ENCODE measurements around the gene FBXW5. TPM values are rescaled to one million over a fixed set of nuclear protein-coding genes. Genes with fewer than 3 reads are reported as not detected.

FBXW5 gene
- total and polyA plus RNA-seq, 2 donors (not counting 3 experiments of a cell fraction or from before 2014, with no cell fraction given): 97.3 to 151 TPM

- Histone ChIP-seq H3K36me3 (ENCODE audit: control insufficient read depth in 2 of 2, extremely low read depth in 1 of 2, insufficient read depth in 2 of 2, low read length in 2 of 2) (peaks cover 2 to 13% of the 10 kb centered on the region in 2 experiments), H2AFZ (ENCODE audit: low read depth, low read length) (no peak overlapping the region), H3K4me3 (replicated peaks in 1 of 3; ENCODE audit: insufficient read depth in 1 of 3, low read depth in 1 of 3, low read length in 3 of 3) (no peak overlapping the region), H4K20me1 (replicated peaks; ENCODE audit: control insufficient read depth, extremely low read depth, insufficient read depth, low read length) (no peaks in the 10 kb centered on the region), H3K9ac (replicated peaks; ENCODE audit: extremely low read depth, insufficient read depth, low read length) (no peak overlapping the region), H3K27ac (ENCODE audit: insufficient read depth, low read depth, low read length) (no peak overlapping the region), H3K9me3 (replicated peaks; ENCODE audit: control insufficient read depth, insufficient read depth, low read length) (no peaks in the 10 kb centered on the region), H3K4me1 (ENCODE audit: control insufficient read depth, extremely low read depth, insufficient read depth, low read length) (peaks cover 14% of the 10 kb centered on the region), H3K9me1 (replicated peaks; ENCODE audit: control insufficient read depth, extremely low read depth, insufficient read depth, low read length) (no peaks in the 10 kb centered on the region), H3K27me3 (ENCODE audit: control insufficient read depth in 2 of 2, insufficient read depth in 2 of 2, low read length in 2 of 2) (no peaks in the 10 kb centered on the region), H3K4me2 (ENCODE audit: insufficient read depth, low read length) (no peak overlapping the region), H3K79me2 (ENCODE audit: control insufficient read depth, insufficient read depth, low read length) (peaks cover 26% of the 10 kb centered on the region)
- TF ChIP-seq MAX (IDR thresholded peaks at IDR 0.05; ENCODE audit: insufficient read depth, insufficient read length): no peak
- no peak for TF ChIP-seq POLR2A (IDR thresholded peaks at IDR 0.05; ENCODE audit: low read depth, low read length)
- TF ChIP-seq GATA2 (IDR thresholded peaks at IDR 0.05; ENCODE audit: insufficient read depth, insufficient read length, low read depth, low read length): no peak
- TF ChIP-seq FOS (IDR thresholded peaks at IDR 0.05; ENCODE audit: borderline replicate concordance, insufficient read depth, low read length): no peak
- no peak for TF ChIP-seq JUN (IDR thresholded peaks at IDR 0.05; ENCODE audit: borderline replicate concordance, insufficient read depth, insufficient read length, low read depth)
- no peak for FAIRE-seq
- intact Hi-C loops (cut with micrococcal nuclease): no loop called here
- DNase-seq (ENCODE audit: low read depth, low spot score): no peak
- ChIA-PET POLR2A (no interaction called here), CTCF (no interaction called here)
- BruUV-seq (replicated peaks): no TSS peak
- dilution Hi-C loops (cut with MboI; ENCODE audit: extremely low pct_ligation_motif_present, low sequenced_read_pairs): no loop called here
Measured at GRCh38 chr9:136898483-136899100, 45.9 kb downstream of the FBXW5 start.

- no peak overlapping the region for H3K4me3 ChIP-seq (replicated peaks in 1 of 3; ENCODE audit: insufficient read depth in 1 of 3, low read depth in 1 of 3, low read length in 3 of 3)
- ChIA-PET CTCF (interaction anchor here (1.0 kb wide), 1 partner anchor 43 kb away, joined by 3 read pairs; no protein-coding TSS in a partner anchor), POLR2A (no interaction called here)
- no peak overlapping the region for H2AFZ ChIP-seq (ENCODE audit: low read depth, low read length)
- H3K79me2 ChIP-seq (ENCODE audit: control insufficient read depth, insufficient read depth, low read length): peaks cover 44% of the 10 kb centered on the region
- no peak overlapping the region for H3K4me2 ChIP-seq (ENCODE audit: insufficient read depth, low read length)
- DNase-seq (ENCODE audit: low read depth, low spot score) (no peak), FAIRE-seq (no peak)
- no peaks in the 10 kb centered on the region for H3K9me1 ChIP-seq (replicated peaks; ENCODE audit: control insufficient read depth, extremely low read depth, insufficient read depth, low read length)
- dilution Hi-C loops (cut with MboI; ENCODE audit: extremely low pct_ligation_motif_present, low sequenced_read_pairs) (no loop called here), intact Hi-C loops (cut with micrococcal nuclease) (no loop called here)
- H3K36me3 ChIP-seq (ENCODE audit: control insufficient read depth in 2 of 2, extremely low read depth in 1 of 2, insufficient read depth in 2 of 2, low read length in 2 of 2): peaks cover 2 to 12% of the 10 kb centered on the region in 2 experiments
- H4K20me1 ChIP-seq (replicated peaks; ENCODE audit: control insufficient read depth, extremely low read depth, insufficient read depth, low read length): no peaks in the 10 kb centered on the region
- no peak overlapping the region for H3K9ac ChIP-seq (replicated peaks; ENCODE audit: extremely low read depth, insufficient read depth, low read length)
- H3K9me3 ChIP-seq (replicated peaks; ENCODE audit: control insufficient read depth, insufficient read depth, low read length): no peaks in the 10 kb centered on the region
- H3K4me1 ChIP-seq (ENCODE audit: control insufficient read depth, extremely low read depth, insufficient read depth, low read length): peaks cover 2% of the 10 kb centered on the region
- no TSS peak for BruUV-seq (replicated peaks)
- H3K27ac ChIP-seq (ENCODE audit: insufficient read depth, low read depth, low read length): no peak overlapping the region
- no peak for TF ChIP-seq FOS (IDR thresholded peaks at IDR 0.05; ENCODE audit: borderline replicate concordance, insufficient read depth, low read length)
- TF ChIP-seq POLR2A (IDR thresholded peaks at IDR 0.05; ENCODE audit: low read depth, low read length): no peak
- TF ChIP-seq MAX (IDR thresholded peaks at IDR 0.05; ENCODE audit: insufficient read depth, insufficient read length): no peak
- TF ChIP-seq CTCF (IDR thresholded peaks at IDR 0.05; ENCODE audit: extremely low read depth in 1 of 2, insufficient read depth in 1 of 2, low read depth in 1 of 2, low read length in 2 of 2): no peak
- no peak for TF ChIP-seq EZH2 (IDR thresholded peaks at IDR 0.05; ENCODE audit: borderline replicate concordance, low read depth, low read length, severe bottlenecking)
- TF ChIP-seq POLR2AphosphoS5 (IDR thresholded peaks at IDR 0.05; ENCODE audit: insufficient read depth, low read depth, low read length): no peak
- no peak for TF ChIP-seq MYC (IDR thresholded peaks at IDR 0.05; ENCODE audit: low read depth, low read length)
- H3K27me3 ChIP-seq (ENCODE audit: control insufficient read depth in 2 of 2, insufficient read depth in 2 of 2, low read length in 2 of 2): no peaks in the 10 kb centered on the region
Measured at GRCh38 chr9:136896027-136896426, 48.5 kb downstream of the FBXW5 start.

All from endothelial cell of umbilical vein (primary cell).